Stomach (tissue), 19 donors: ENCODE results near the gene CHMP3. TPM values are rescaled to one million over a fixed set of nuclear protein-coding genes. Genes with fewer than 3 reads are reported as not detected.

ENCODE experiments used
- DNase-seq, 2 donors: peaks; one replicate each; pipeline versions ENCODE4 v3.0.0 to v3.0.0-alpha.2; 2013 to 2019
- H3K27ac ChIP-seq, 5 donors: fragments of 200-600 bp in 4 of 5; sonication (generic) in 4 of 5; one replicate each; pipeline ENCODE4 v1.5.1; 2013 to 2019; ENCODE audit warnings: mild to moderate bottlenecking in 1 of 5, moderate library complexity in 1 of 5
- H3K27me3 ChIP-seq, 3 donors: fragments of 200-600 bp; sonication (generic); one replicate each; pipeline ENCODE4 v1.5.1; 2017 to 2019; ENCODE audit warnings: mixed run types in 1 of 3
- H3K36me3 ChIP-seq, 4 donors: fragments of 200-600 bp; sonication (generic); 1 replicate in 3 of 4; 2 replicates in 1 of 4; pipeline ENCODE4 v1.5.1; 2016 to 2019
- H3K4me1 ChIP-seq, 4 donors: fragments of 200-600 bp; sonication (generic); one replicate each; pipeline ENCODE4 v1.5.1; 2016 to 2019
- H3K4me3 ChIP-seq, 4 donors: fragments of 200-600 bp; sonication (generic) in 3 of 4; one replicate each; pipeline ENCODE4 v1.5.1; 2016 to 2019; ENCODE audit warnings: mild to moderate bottlenecking in 1 of 4
- H3K9me3 ChIP-seq, 4 donors: fragments of 200-600 bp; sonication (generic); one replicate each; pipeline ENCODE4 v1.5.1; 2016 to 2019
- CTCF ChIP-seq, 7 experiments: fragments of 450-650 bp in 4 of 7; fragments of 200-600 bp in 3 of 7; sonication (generic) in 3 of 7; IDR thresholded peaks; one replicate each; pipeline ENCODE4 v1.5.1; 2016 to 2019; ENCODE audit warnings: antibody characterized with exemption in 7 of 7, control low read depth in 2 of 7, mild to moderate bottlenecking in 1 of 7
- EP300 ChIP-seq: sonication (generic); formaldehyde crosslinking; IDR thresholded peaks from one replicate; pipeline ENCODE4 v1.6.1; 2017; ENCODE audit warnings: antibody characterized with exemption
- POLR2A ChIP-seq, 4 donors: fragments of 450-650 bp; IDR thresholded peaks; one replicate each; pipeline ENCODE4 v1.6.1; 2016; ENCODE audit warnings: antibody characterized with exemption in 4 of 4, control low read depth in 2 of 4, mild to moderate bottlenecking in 1 of 4, moderate library complexity in 1 of 4
- POLR2AphosphoS5 ChIP-seq, 3 donors: sonication (generic); formaldehyde crosslinking; IDR thresholded peaks; one replicate each; pipeline ENCODE4 v1.6.1; 2016; ENCODE audit warnings: antibody characterized with exemption in 3 of 3
- WGBS, 5 donors: extraction: QIAGEN DNeasy Blood & Tissue Kit in 3 of 5; methylation state at CpG; one replicate each; pipeline versions ENCODE4 v1.1.5 to v1.1.7; 2013 to 2018; 5-methylcytosine and 5-hydroxymethylcytosine counted together
- intact Hi-C: fragments of 100-400 bp; cut with DNase I; formaldehyde crosslinking; loops from one replicate; pipeline ENCODE4 v1.15.1; 2023; ENCODE audit warnings: low total_unique reads
- long read RNA-seq, 10 donors: transcript quantifications; one replicate each; lab custom pipeline, GENCODE V29; 2026
- polyA plus RNA-seq, 3 donors: library from polyadenylated mRNA; stranded (reverse); fragments of 200-250 nt; gene quantifications; one replicate each; pipeline ENCODE4 v1.2.3, GENCODE V29; 2013
- total RNA-seq, 5 donors: library from RNA; depleted of rRNA; stranded (reverse); fragments of >200 nt; gene quantifications; one replicate each; pipeline versions ENCODE4 v1.1.0 to v1.2.3, GENCODE V29; 2014 to 2016
- donor health status: healthy with polysubstance abuse.
- donor health status: Bipolar disorder and iron deficiency.
- donor health status: healthy.

CHMP3 gene
- total RNA-seq: 100 to 1,000 TPM in 2 of 5 donors, 10 to 100 TPM in 3; 25.7 to 158 (median 71.0) TPM
- 100 to 1,000 TPM in 2 of 3 donors, 10 to 100 TPM in 1; 70.8 to 123 (median 104) TPM for polyA plus RNA-seq
- long read RNA-seq, donor 1, transcript CHMP3-201 (6 exons, 3,171 nt): major isoform, 14 of 15 reads
- long read RNA-seq, donor 1, partial matches to known transcripts: 0 of 15 reads
- long read RNA-seq, donor 1, other reads (novel, unspliced or antisense): 0 of 15 reads
- long read RNA-seq, donor 2, transcript CHMP3-201 (6 exons, 3,171 nt): major isoform, 39 of 39 reads
- long read RNA-seq, donor 2, partial matches to known transcripts: 0 of 39 reads
- long read RNA-seq, donor 2, other reads (novel, unspliced or antisense): 0 of 39 reads
- long read RNA-seq, donor 3, transcript CHMP3-201 (6 exons, 3,171 nt): major isoform, 12 of 20 reads
- long read RNA-seq, donor 3, partial matches to known transcripts: 7 of 20 reads
- long read RNA-seq, donor 3, other reads (novel, unspliced or antisense): 0 of 20 reads
- long read RNA-seq, donor 4, partial matches to known transcripts: 0 of 3 reads
- long read RNA-seq, donor 4, other reads (novel, unspliced or antisense): 0 of 3 reads
- long read RNA-seq, donor 5, transcript CHMP3-201 (6 exons, 3,171 nt): major isoform, 28 of 29 reads
- long read RNA-seq, donor 5, partial matches to known transcripts: 0 of 29 reads
- long read RNA-seq, donor 5, other reads (novel, unspliced or antisense): 0 of 29 reads
- long read RNA-seq, donor 6: 0 reads
- long read RNA-seq, donor 7, transcript CHMP3-201 (6 exons, 3,171 nt): major isoform, 29 of 54 reads
- long read RNA-seq, donor 7, partial matches to known transcripts: 21 of 54 reads
- long read RNA-seq, donor 7, other reads (novel, unspliced or antisense): 0 of 54 reads
- long read RNA-seq, donor 8, transcript CHMP3-201 (6 exons, 3,171 nt): major isoform, 29 of 42 reads
- long read RNA-seq, donor 8, partial matches to known transcripts: 12 of 42 reads
- long read RNA-seq, donor 8, other reads (novel, unspliced or antisense): 0 of 42 reads
- long read RNA-seq, donor 9, transcript CHMP3-201 (6 exons, 3,171 nt): major isoform, 14 of 31 reads
- long read RNA-seq, donor 9, partial matches to known transcripts: 16 of 31 reads
- long read RNA-seq, donor 9, other reads (novel, unspliced or antisense): 0 of 31 reads
- long read RNA-seq, donor 10, transcript CHMP3-201 (6 exons, 3,171 nt): major isoform, 15 of 22 reads
- long read RNA-seq, donor 10, partial matches to known transcripts: 5 of 22 reads
- long read RNA-seq, donor 10, other reads (novel, unspliced or antisense): 0 of 22 reads

GRCh38 chr2:86562922-86563649, at the start of gene CHMP3:
Gene CHMP3 (minus strand): TSS chr2:86563443. CDS start chr2:86563348, 95 bp downstream.
- H3K4me1 ChIP-seq: peaks cover 14 to 48% (median 29%) of the 10 kb centered on the region in 4 donors
- H3K27ac ChIP-seq: peak within 1 kb of the TSS; percentile 95 to 99 (median 98)
- peak within 1 kb of the TSS; percentile 68 to 76 (median 70) for H3K4me3 ChIP-seq
- no peaks in the 10 kb centered on the region for H3K27me3 ChIP-seq
- intact Hi-C loops: no loop called here
- DNase-seq: peak; percentile 97 to 99
- no peaks in the 10 kb centered on the region for H3K36me3 ChIP-seq
- peak; percentile 59 to 89 (median 78) for TF ChIP-seq POLR2AphosphoS5 (IDR thresholded peaks at IDR 0.05)
- peak in 2 of 4 donors; percentile 29 to 35 for TF ChIP-seq POLR2A (IDR thresholded peaks at IDR 0.05)
- TF ChIP-seq CTCF (IDR thresholded peaks at IDR 0.05): no peak
- WGBS, 5 donors: 0 to 1% (median 0%) methylated on average over 30 to 57 of the region's 57 CpGs
- no peaks in the 10 kb centered on the region for H3K9me3 ChIP-seq

- H3K27ac ChIP-seq: no peak overlapping the region
- WGBS, 5 donors: 94 to 100% (median 96%) methylated on average over 1 of the region's 1 CpG
- H3K36me3 ChIP-seq: peaks cover 34 to 99% (median 91%) of the 10 kb centered on the region in 4 donors
- H3K9me3 ChIP-seq: no peaks in the 10 kb centered on the region
- no peaks in the 10 kb centered on the region for H3K27me3 ChIP-seq
- H3K4me1 ChIP-seq: peaks cover 0 to 7% (median 2%) of the 10 kb centered on the region in 4 donors
- intact Hi-C loops: no loop called here
- H3K4me3 ChIP-seq: no peak overlapping the region
- TF ChIP-seq POLR2A (IDR thresholded peaks at IDR 0.05) (no peak), CTCF (IDR thresholded peaks at IDR 0.05) (no peak), POLR2AphosphoS5 (IDR thresholded peaks at IDR 0.05) (no peak), EP300 (no peak)
- no peak for DNase-seq
Observed at GRCh38 chr2:86610871-86611270, 47.6 kb upstream of the CHMP3 start.

GRCh38 chr2:86608832-86609410, 45.7 kb upstream of the CHMP3 start:
- Histone ChIP-seq H3K36me3 (peaks cover 51 to 99% (median 92%) of the 10 kb centered on the region in 4 donors), H3K9me3 (no peaks in the 10 kb centered on the region), H3K27me3 (no peaks in the 10 kb centered on the region), H3K4me3 (no peak overlapping the region), H3K27ac (no peak overlapping the region), H3K4me1 (no peaks in the 10 kb centered on the region)
- TF ChIP-seq CTCF (IDR thresholded peaks at IDR 0.05): no peak
- TF ChIP-seq POLR2A (IDR thresholded peaks at IDR 0.05): no peak
- no peak for TF ChIP-seq EP300
- TF ChIP-seq POLR2AphosphoS5 (IDR thresholded peaks at IDR 0.05): no peak
- no peak for DNase-seq
- 78 to 93% (median 88%) methylated on average over 2 of the region's 2 CpGs for WGBS, 5 donors
- intact Hi-C loops: no loop called here
